Heart left ventricle (tissue), 13 donors: ENCODE data around the gene FAM171A1.

ENCODE experiments used
- POLR2A ChIP-seq, 2 donors: fragments of 450-650 bp; IDR thresholded peaks; one replicate each; pipeline ENCODE4 v1.6.1; 2017; ENCODE audit warnings: antibody characterized with exemption in 2 of 2, mild to moderate bottlenecking in 2 of 2, moderate library complexity in 2 of 2
- TF ChIP-seq, protein P1 (sequence below), 12 donors: fragments of 200-600 bp; sonication (generic) in 4 of 12; IDR thresholded peaks; one replicate each; pipeline versions ENCODE4 v1.5.0 to v1.8.0; 2018 to 2022; ENCODE audit warnings: antibody characterized with exemption in 12 of 12, mild to moderate bottlenecking in 5 of 12
- donor health status: ischemic (EF 13 %, LVEDD 7.1; RV severe dilation, severe dysfunction).
- donor health status: DM: no; HTN: yes; CAD: no.
- donor health status: DM: no; HTN: no; CAD: no.
- donor health status: ischemic (EF 25% LVEDD 6.9; RV normal size, moderate dysfunction).
- donor health status: ischemic (EF 25% LVEDD 5.7; RV mildly dilated, moderate dysfunction).
- donor health status: ischemic (EF 35%, LVEDD 5.7; RV mildly dilated, moderate dysfunction).
- donor health status: nonischemic (EF 11% LVEDD 7.7; RV severe dilation, severe dysfunction).
- donor health status: DM: yes; HTN: yes; CAD: no.
- donor health status: PGD.
- donor health status: ischemic (EF 29% LVEDD 5.4; RV normal size, mild dysfunction).
- donor health status: nonischemic (EF 23%, LVEDD 6.1; RV moderate dilation, normal function).

GRCh38 chr10:15197276-15197675, 173.8 kb downstream of the FAM171A1 start:
- no peak for TF ChIP-seq POLR2A (IDR thresholded peaks at IDR 0.05)
- TF ChIP-seq, protein P1, sequence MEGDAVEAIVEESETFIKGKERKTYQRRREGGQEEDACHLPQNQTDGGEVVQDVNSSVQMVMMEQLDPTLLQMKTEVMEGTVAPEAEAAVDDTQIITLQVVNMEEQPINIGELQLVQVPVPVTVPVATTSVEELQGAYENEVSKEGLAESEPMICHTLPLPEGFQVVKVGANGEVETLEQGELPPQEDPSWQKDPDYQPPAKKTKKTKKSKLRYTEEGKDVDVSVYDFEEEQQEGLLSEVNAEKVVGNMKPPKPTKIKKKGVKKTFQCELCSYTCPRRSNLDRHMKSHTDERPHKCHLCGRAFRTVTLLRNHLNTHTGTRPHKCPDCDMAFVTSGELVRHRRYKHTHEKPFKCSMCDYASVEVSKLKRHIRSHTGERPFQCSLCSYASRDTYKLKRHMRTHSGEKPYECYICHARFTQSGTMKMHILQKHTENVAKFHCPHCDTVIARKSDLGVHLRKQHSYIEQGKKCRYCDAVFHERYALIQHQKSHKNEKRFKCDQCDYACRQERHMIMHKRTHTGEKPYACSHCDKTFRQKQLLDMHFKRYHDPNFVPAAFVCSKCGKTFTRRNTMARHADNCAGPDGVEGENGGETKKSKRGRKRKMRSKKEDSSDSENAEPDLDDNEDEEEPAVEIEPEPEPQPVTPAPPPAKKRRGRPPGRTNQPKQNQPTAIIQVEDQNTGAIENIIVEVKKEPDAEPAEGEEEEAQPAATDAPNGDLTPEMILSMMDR (IDR thresholded peaks at IDR 0.05), result no peak
